HG02623 (cell line): ENCODE results near the gene MYOD1.

Source experiments
- ATAC-seq: cut with Tn5 transposase; IDR thresholded peaks from one replicate; pipeline ENCODE4 v1.9.1; 2021; ENCODE audit warnings: moderate library complexity; ENCODE audit not compliant: unreplicated experiment

Gene MYOD1

GRCh38 chr11:17700991-17701390 is 18.4 kb upstream of the MYOD1 start:
- ATAC-seq, result no peak

GRCh38 chr11:17702876-17703275 is 16.5 kb upstream of the MYOD1 start:
- ATAC-seq, result no peak

DNA sequence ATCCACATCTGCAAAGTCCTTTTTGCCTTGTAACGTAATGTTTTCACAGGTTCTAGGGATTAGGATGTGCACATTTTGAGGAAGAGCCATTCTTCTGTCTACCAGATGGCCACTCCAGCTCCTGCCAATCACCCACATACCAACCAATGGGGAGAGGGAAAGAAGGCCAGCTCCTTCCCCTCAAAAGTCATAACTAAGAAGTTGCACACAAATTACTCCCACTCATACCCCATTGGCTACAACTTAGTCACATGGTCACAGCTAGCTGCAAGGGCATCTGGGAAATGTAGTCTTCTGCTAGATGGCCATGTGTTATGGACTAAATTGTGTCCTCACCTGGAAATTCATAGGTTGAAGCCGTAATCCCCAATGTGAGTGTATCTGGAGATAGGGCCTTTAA is 15.4 kb upstream of the MYOD1 start:
- ATAC-seq, result no peak

DNA sequence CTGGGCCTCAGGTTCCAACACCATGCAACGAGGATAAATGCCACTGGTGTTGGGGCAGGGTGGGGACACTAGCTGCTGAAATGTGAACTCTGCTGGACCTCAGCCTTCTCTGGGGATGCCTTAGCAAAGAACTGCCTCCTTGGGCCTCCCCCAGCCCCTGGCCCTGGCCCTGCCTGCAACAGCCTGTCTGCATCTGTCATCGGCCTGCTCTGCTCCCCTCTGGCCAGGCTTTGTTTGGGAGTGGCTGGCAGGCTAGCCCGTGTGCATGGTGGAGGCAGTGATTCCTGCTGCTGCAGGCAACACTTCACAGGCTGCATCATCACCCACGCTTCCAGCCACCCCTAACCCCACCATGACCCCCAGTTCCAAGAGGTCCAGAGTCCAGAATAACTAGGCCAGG is 11.5 kb upstream of the MYOD1 start:
- no peak for ATAC-seq

DNA sequence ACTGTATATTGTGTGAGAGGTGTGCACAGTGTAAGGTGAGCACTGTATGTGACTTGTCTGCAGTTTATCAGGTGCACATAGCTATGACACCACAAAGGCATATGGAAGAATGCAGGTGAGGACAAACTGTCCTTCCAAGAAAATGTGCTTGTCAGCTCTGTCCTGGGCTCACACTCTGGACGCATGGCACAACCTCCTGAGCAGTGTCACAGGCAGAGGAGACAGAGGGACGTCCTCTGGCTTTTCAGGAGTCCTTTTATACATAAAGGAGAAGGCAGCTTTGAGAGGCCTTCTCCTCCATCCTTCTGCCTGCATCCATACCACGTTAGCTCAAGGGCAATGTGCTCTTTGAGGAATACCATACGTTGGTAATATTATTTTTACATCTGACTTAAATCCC is 7.5 kb upstream of the MYOD1 start:
- ATAC-seq, result no peak

- no peak for ATAC-seq
Observed at GRCh38 chr11:17713851-17714250, 5.5 kb upstream of the MYOD1 start.

DNA sequence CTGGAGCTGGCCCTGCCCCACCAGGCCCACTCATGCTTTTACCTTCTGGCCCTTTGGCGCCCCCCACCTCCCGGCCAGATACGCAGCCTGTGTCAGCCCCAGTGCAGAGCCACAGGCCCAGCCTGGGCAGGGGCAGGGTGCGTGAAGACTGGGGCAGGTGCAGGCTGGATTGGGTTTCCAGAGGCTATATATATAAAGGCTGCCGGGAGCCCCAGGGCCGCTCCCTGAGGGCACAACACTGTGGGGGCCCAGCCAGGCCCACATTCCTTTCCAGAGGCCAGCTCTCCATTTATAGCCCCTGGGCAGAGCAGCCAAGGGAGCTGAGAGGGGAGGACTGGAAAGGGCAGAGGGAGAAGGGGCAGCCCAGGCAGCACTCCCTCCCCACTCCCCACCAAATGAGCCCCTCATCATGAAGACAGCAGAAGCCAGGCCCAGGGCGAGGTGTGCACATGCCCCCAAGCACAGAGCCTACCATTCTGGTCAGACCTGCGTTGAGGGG is 5.0 kb upstream of the MYOD1 start:
- ATAC-seq, result no peak

- no peak for ATAC-seq
Observed at GRCh38 chr11:17714870-17715269, 4.5 kb upstream of the MYOD1 start.

GRCh38 chr11:17716807-17717206 is 2.6 kb upstream of the MYOD1 start:
- no peak for ATAC-seq

- ATAC-seq, result no peak
Observed at GRCh38 chr11:17718015-17718414, 1.4 kb upstream of the MYOD1 start.

DNA sequence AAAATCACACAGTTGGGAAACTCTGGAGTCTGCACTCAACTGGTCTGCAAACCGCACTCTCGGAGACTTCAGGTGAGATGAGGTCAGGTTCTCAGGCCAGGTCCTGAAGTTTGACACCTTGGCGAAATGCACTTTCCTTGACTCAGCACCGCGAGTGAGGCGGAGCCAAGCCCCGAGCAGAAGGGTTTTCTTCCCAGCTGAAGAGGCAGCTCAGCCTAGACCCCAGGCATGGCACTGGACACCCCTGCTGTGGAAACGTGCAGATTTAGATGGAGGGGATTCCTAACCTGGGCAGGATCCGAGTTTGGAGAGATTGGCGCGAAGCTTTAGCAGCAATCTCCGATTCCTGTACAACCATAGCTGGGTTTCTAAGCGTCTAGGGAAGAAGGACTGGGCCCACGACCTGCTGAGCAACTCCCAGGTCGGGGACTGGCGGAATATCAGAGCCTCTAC is 835 bp upstream of the MYOD1 start:
- ATAC-seq, result no peak

- no peak for ATAC-seq
Observed at GRCh38 chr11:17719938-17720795, 796 bp downstream of the MYOD1 start.

- ATAC-seq, result no peak
Observed at GRCh38 chr11:17720796-17721171, 1.4 kb downstream of the MYOD1 start.

DNA sequence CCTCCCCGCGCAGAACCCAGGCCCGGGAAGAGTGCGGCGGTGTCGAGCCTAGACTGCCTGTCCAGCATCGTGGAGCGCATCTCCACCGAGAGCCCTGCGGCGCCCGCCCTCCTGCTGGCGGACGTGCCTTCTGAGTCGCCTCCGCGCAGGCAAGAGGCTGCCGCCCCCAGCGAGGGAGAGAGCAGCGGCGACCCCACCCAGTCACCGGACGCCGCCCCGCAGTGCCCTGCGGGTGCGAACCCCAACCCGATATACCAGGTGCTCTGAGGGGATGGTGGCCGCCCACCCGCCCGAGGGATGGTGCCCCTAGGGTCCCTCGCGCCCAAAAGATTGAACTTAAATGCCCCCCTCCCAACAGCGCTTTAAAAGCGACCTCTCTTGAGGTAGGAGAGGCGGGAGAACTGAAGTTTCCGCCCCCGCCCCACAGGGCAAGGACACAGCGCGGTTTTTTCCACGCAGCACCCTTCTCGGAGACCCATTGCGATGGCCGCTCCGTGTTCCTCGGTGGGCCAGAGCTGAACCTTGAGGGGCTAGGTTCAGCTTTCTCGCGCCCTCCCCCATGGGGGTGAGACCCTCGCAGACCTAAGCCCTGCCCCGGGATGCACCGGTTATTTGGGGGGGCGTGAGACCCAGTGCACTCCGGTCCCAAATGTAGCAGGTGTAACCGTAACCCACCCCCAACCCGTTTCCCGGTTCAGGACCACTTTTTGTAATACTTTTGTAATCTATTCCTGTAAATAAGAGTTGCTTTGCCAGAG is 2.0 kb downstream of the MYOD1 start:
- ATAC-seq, result no peak

GRCh38 chr11:17722000-17722643 is 2.8 kb downstream of the MYOD1 start:
- ATAC-seq, result no peak

- ATAC-seq, result no peak
Observed at GRCh38 chr11:17724020-17724908, 4.9 kb downstream of the MYOD1 start.

GRCh38 chr11:17725174-17725573 is 5.8 kb downstream of the MYOD1 start:
- ATAC-seq, result no peak

DNA sequence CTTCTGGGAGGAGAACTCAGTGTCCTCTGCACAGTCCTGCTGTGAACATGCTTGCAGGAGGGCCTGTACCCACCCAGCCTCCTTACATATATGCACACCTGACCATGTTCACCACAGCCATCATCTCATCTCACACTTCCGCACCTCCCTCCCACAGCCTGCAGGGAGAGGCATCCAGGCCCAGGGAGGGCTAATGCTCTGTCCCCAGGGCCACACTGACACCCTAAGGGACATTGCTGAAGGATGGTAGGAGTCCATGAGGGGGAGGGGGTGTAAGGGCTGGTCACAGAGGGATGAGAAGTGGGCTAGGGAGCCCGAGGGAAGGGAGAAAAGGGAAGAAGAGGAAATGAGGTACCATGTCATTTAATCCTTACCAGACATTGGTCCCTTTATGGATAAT is 10.8 kb downstream of the MYOD1 start:
- no peak for ATAC-seq

GRCh38 chr11:17730608-17731462 is 11.5 kb downstream of the MYOD1 start:
- ATAC-seq, result no peak

- no peak for ATAC-seq
Observed at GRCh38 chr11:17733261-17733660, 13.9 kb downstream of the MYOD1 start.
